GM19468 (cell line): ENCODE results near the gene NOTCH2.

Experiments
- ATAC-seq: cut with Tn5 transposase; IDR thresholded peaks from one replicate; pipeline ENCODE4 v1.9.1; 2021; ENCODE audit warnings: mild to moderate bottlenecking, moderate library complexity, moderate number of reproducible peaks; ENCODE audit not compliant: unreplicated experiment; ENCODE audit errors: extremely low read depth

NOTCH2 gene

GRCh38 chr1:119885903-119886783 lies 183.3 kb downstream of the NOTCH2 start:
- ATAC-seq, result no peak

DNA sequence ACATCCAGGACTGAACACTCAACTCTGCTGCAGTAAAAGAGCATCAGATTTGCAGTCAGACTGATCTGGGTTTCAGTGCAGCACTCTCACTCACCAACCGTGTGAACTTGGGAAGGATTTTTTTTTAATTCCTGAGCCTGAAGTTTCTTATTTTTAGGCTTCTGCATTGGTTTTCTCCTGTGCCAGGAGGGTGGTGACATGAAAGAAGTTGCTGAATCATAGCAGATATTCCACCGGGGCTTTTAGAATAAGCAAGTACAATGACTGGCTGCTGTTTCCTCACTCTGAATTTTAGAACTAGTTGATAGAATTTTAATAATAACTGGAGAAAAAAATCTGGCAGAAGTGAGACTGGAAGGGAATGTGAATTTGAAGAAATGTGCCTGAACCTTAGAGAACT lies 184.8 kb downstream of the NOTCH2 start:
- ATAC-seq, result no peak

- no peak for ATAC-seq
Observed at GRCh38 chr1:119883826-119884225, 185.6 kb downstream of the NOTCH2 start.

DNA sequence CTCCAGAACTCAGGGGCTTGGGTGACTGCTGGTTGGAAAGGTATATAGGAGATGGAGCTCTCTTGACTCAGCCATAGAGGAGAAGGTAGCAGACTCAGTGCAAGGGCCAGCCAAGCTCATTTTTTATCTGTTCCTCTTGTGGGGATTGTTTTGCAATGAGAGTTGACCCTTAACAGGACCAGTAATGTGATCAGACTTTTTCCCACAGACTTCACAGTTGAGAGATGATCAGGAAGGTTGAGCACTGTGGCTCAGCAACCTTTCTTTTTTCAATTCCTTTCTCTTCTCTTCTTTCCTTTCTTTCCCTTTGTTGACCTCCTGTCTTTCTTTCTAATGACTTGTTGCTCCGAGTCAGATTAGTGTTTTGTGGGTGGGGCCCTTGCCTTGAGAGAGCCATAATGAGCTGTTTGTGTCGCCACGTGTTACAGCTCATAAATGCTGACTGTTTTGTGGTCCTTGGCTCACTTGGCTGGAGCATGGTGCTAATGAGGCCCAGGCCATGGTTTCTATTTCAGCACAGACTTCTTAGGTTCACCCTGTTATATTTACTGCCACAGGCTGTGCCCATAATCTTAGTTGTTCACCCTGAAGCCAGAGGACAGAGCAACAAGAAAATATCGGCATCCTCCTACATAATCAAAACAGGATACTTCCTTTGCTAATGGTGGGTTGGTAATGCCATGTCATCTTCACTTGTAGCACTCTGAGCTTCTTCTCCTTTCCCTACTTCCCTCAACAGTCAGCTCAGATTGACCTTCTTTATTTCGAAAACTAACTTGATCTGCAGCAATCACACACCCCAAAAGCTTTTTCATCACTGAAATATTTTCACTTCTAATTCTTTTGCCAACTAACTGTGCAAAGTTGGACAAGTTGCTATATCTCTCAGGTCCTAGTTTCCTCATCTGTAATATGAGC lies 187.1 kb downstream of the NOTCH2 start:
- no peak for ATAC-seq

DNA sequence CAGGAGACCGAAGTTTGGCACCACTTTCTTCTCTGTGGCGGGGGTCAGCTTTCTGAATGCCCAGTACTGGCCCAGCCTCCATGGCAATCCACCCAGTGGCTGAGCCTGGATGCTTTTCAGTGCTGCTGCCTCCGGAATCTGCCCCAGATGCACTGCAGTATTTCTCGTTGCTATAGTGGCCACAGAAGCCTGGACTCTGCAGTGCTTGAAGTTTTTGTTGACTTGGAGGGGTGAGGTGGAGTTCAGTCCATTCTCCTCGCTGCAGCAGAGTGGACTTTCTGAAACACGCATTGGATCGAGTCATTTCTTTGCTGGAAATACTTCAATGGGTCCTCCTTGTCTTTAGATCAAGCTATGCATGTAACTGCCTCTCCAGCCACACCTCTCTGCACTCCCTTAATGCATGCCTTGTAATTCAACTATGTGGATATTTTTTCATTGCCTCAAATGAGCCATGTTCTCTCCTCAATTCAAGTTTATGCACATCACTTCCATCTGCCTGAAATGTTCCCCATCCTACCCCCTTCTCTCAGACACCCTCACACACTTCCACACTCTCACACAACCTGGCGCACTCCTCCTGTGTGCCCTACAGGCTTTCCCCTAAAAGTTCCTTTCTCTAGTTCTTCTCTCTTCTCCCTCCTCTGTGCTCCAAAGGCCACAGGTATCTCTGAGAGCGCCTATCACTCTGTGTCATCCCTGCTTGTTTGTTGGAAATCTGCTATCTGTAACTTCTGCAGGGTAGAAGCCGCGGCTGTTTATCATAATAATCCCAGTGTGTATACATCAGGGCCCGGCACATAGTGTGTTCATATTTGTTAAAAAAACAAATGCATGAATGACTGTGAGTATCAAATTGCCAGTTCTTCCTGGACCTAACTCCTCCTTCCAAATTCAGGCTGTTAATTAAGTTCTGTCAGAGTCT lies 189.7 kb downstream of the NOTCH2 start:
- ATAC-seq, result no peak

DNA sequence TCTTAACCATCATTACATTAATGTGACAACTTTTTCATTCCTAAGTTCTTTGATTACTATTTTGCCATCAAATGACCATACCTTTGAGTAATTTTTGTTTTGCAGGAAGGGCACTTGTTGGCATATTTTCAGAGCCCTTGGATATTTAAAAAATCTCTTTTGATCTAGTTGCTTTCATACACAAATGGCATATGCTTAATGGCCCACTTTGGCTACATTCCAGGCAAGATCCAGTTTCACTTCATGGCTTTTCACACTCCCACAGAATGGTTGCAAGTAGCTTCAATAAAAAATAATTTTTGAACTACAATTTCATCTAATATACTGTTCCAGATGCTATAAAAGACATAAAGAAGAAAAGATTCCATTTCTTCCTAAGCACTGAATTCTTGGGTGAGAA lies 191.3 kb downstream of the NOTCH2 start:
- ATAC-seq, result no peak

- ATAC-seq, result no peak
Observed at GRCh38 chr1:119874186-119874585, 195.3 kb downstream of the NOTCH2 start.

GRCh38 chr1:119873135-119874015 lies 196.1 kb downstream of the NOTCH2 start:
- ATAC-seq, result no peak

GRCh38 chr1:119871881-119872280 lies 197.6 kb downstream of the NOTCH2 start:
- no peak for ATAC-seq

- ATAC-seq, result no peak
Observed at GRCh38 chr1:119870917-119871596, 198.4 kb downstream of the NOTCH2 start.

DNA sequence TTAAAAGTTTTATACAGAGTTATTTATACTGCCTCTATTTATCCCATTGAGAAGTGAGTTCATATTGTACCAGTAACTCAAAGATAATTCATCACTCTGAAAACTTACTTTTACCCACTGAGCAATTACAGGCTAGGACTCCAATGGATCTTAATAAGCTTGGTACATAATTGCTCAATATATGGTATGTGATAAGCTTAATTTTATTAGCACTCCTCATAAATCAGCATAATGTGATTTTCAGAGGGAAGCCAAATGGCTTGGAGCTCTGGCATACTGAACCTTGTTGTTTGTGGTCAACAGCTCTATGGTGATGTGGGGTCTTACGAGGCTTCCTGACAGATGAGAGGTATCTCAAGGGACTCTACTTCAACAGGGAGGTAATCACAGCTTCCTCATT lies 199.5 kb downstream of the NOTCH2 start:
- no peak for ATAC-seq

DNA sequence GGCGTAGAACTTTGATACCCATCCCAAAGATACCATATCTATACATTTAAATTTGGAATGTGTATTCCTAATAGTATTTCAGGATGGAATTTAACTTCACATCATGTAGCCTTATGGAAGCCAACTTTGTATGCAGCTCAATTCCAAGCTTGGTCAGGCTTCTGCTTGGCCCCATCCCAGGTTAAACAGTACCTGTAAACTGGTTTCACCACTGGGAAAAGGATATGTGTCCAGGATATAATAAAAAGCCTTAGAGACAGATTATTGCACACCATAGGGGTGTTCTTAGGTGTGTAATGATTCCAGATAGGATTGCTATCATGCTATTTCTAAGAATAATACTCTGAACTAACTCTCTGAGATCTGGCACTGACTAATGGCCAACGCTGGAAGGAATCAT lies 201.3 kb downstream of the NOTCH2 start:
- ATAC-seq, result no peak

DNA sequence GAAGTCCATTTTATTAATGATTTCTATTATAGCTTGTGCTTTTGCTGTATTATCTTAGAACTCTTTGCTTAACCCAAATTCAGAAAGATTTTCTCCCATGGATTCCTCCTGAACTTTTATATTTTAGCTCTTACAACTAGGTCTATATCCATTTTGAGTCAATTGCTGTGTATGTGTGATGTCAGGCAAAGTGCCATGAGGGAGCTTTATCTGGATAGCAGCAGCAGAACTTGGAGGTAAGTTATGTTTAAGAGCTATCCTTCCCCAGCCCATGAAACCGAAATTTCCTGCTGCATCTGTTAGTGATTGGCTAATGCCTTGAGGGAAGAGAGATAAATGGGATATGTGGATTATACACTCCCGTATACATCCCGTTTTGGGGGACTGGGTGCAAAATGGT lies 203.0 kb downstream of the NOTCH2 start:
- ATAC-seq, result no peak

DNA sequence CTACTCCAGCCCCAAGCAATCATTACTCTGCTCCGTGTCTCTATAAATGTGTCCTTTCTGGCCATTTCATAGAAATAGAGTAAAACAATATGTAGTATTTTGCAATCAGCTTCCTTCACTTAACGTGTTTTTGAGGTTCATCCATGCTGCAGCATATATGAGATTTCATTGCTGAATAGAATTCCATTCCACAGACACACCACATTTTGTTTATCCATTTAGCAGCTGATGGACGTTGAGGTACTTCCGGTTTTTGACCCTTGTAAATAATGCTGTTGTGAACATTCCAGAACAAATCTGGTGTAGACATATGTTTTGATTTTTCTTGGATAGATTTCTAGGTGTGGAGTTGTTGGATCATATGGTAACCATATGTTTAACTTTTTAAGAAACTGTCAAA lies 203.8 kb downstream of the NOTCH2 start:
- ATAC-seq, result no peak

DNA sequence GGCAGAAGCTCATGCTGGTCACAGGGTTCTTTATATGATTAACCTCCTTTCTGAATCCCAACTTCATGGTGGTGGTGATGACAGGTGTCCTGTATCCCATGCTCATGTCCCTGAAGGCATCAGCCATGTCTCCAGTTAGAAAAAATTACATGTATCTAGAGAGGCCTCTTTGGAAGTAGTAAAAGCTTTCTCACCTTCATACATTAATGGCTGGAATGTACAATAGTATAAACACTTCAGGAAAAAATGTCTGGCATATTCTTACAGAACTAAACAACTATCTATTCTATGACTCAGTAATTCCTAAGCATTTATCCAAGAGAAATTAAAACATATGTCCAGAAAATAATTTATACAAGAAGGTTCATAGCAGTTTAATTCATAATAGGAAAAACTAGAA lies 207.2 kb downstream of the NOTCH2 start:
- no peak for ATAC-seq
